HepG2 (cell line): ENCODE measurements around the gene PSENEN. TPM values are rescaled to one million over a fixed set of nuclear protein-coding genes. Genes with fewer than 3 reads are reported as not detected.

Source experiments
- ARNT2 ChIP-seq: sonication (generic); formaldehyde crosslinking; IDR thresholded peaks from 2 replicates; pipeline ENCODE4 v1.8.0; 2022; ENCODE audit warnings: mild to moderate bottlenecking, low read depth, missing genetic modification reagents, moderate library complexity
- ELF4 ChIP-seq: sonication (generic); formaldehyde crosslinking; IDR thresholded peaks from 2 replicates; pipeline ENCODE4 v1.5.0; 2020; ENCODE audit warnings: missing genetic modification reagents, mild to moderate bottlenecking, moderate library complexity, borderline replicate concordance
- KAT8 ChIP-seq: IDR thresholded peaks from 2 replicates; pipeline ENCODE4 v1.6.1; 2016; ENCODE audit warnings: missing genetic modification reagents, missing compliant biosample characterization
- MYC ChIP-seq: sonication (generic); formaldehyde crosslinking; IDR thresholded peaks from 2 replicates; pipeline ENCODE4 v1.9.0; 2021; ENCODE audit warnings: missing genetic modification reagents, borderline replicate concordance
- PAX8 ChIP-seq: sonication (generic); formaldehyde crosslinking; IDR thresholded peaks from 2 replicates; pipeline ENCODE4 v1.8.0; 2022; ENCODE audit warnings: mild to moderate bottlenecking, missing genetic modification reagents, borderline replicate concordance
- POGK ChIP-seq: sonication (generic); formaldehyde crosslinking; conservative IDR thresholded peaks from 2 replicates; pipeline ENCODE4 v1.8.0; 2022; ENCODE audit warnings: mild to moderate bottlenecking, moderate library complexity, missing genetic modification reagents
- POLR2AphosphoS5 ChIP-seq: IDR thresholded peaks from 2 replicates; pipeline ENCODE4 v1.6.1; 2012; ENCODE audit warnings: low read depth, low read length
- RFXAP ChIP-seq: sonication (generic); formaldehyde crosslinking; IDR thresholded peaks from 2 replicates; pipeline ENCODE4 v1.4.0; 2020; ENCODE audit warnings: missing genetic modification reagents, borderline replicate concordance
- SP1 ChIP-seq, 2 experiments: fragments of 450-650 bp in 1 of 2; sonication (generic) in 1 of 2; formaldehyde crosslinking in 1 of 2; IDR thresholded peaks; 2 replicates each; pipeline versions ENCODE4 v1.4.0 to v1.6.1; 2016 to 2020; ENCODE audit warnings: missing genetic modification reagents in 1 of 2
- THAP9 ChIP-seq: sonication (generic); formaldehyde crosslinking; IDR thresholded peaks from 2 replicates; pipeline ENCODE4; 2020; ENCODE audit warnings: missing genetic modification reagents, mild to moderate bottlenecking, borderline replicate concordance
- ZBTB34 ChIP-seq: sonication (generic); formaldehyde crosslinking; IDR thresholded peaks from 2 replicates; pipeline ENCODE4 v1.8.0; 2022; ENCODE audit warnings: mild to moderate bottlenecking, missing genetic modification reagents
- ZNF333 ChIP-seq: sonication (generic); formaldehyde crosslinking; IDR thresholded peaks from 2 replicates; pipeline ENCODE4 v1.4.0; 2020; ENCODE audit warnings: mild to moderate bottlenecking, missing genetic modification reagents, borderline replicate concordance
- ZNF44 ChIP-seq: sonication (generic); formaldehyde crosslinking; IDR thresholded peaks from 2 replicates; pipeline ENCODE4 v1.5.1; 2020; ENCODE audit warnings: mild to moderate bottlenecking, missing genetic modification reagents
- ZNF782 ChIP-seq: sonication (generic); formaldehyde crosslinking; IDR thresholded peaks from 2 replicates; pipeline ENCODE4 v1.4.0; 2020; ENCODE audit warnings: missing genetic modification reagents, mild to moderate bottlenecking, borderline replicate concordance
- ZZZ3 ChIP-seq: sonication (generic); formaldehyde crosslinking; IDR thresholded peaks from 2 replicates; pipeline ENCODE4 v1.4.0; 2020; ENCODE audit warnings: missing genetic modification reagents, mild to moderate bottlenecking, borderline replicate concordance
- polyA plus RNA-seq, 8 experiments: library from polyadenylated mRNA; depleted of rRNA in 3 of 8; stranded (reverse) in 7 of 8; unstranded in 1 of 8; fragments of >200 nt; fragmentation: Illumina TruSeq in 4 of 8; extraction: Trizol in 4 of 8; gene quantifications; 2 replicates each; pipeline versions ENCODE4 v1.2.1 to v1.2.3, GENCODE V29; 2011 to 2016; ENCODE audit warnings: low read depth in 4 of 8, missing spikeins in 1 of 8, mixed read lengths in 1 of 8; ENCODE audit not compliant: insufficient read depth in 1 of 8
- total RNA-seq, 5 experiments: library from RNA; depleted of rRNA; stranded (reverse); fragments of >200 nt; fragmentation: Illumina TruSeq; extraction: Trizol; gene quantifications; 2 replicates each; pipeline ENCODE4 v1.2.3, GENCODE V29; 2016; ENCODE audit warnings: low read depth in 1 of 5
- TF ChIP-seq, protein P1 (sequence below): IDR thresholded peaks from 2 replicates; pipeline ENCODE4 v1.6.1; 2012; ENCODE audit warnings: inconsistent platforms

The PSENEN gene
- total and polyA plus RNA-seq, 2 of the 13 experiments (the other 11 are each of a cell fraction or from before 2014, with no cell fraction given), result 16.9 to 34.2 TPM

DNA sequence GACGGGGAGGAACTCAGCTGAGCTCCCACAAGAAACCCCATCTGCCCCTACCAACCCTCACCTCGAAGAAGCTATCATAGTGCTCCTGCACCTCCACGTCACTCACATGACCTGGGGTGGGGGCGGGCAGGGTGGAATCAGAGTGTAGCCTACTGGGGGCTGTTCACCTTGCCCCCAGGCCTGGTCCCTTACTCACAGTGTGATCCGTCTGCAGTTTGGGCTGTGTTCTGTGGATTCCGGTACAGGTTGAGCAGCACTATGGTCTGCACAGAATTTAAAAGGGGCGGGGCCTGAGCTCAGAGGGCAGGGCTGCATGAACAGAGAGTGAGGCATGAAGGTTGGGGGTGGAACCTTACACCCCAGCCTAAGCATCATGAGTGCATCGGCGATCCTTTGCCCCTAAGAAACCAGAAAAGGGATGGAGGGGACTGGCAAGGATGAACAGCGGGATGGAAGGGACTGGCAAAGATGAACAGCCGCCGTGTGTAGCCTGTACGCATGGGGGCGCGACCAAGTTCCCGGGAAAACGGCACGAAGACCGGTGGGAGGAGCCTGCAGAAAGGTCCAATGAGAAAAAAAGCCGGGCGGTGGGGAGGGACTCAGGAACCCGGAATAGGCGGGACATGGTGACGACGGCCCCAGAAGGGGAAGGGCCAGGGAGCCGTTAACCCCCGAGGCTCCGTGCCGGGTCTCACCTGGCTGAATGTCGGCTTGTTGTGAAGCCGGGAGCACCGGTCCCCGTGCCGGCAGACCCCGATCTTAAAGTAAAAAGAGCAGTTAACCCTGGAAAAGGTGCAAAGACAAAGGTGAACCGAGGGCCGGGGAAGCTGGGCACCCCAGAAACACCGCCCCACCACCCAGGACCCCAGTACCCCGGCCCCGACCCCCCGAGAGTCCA is 772 bp upstream of the PSENEN start (continued):
- TF ChIP-seq, protein P1, sequence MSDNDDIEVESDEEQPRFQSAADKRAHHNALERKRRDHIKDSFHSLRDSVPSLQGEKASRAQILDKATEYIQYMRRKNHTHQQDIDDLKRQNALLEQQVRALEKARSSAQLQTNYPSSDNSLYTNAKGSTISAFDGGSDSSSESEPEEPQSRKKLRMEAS, result peak; percentile 61
- TF ChIP-seq ZZZ3 (CRISPR knock-in tag) (no peak), ZNF782 (CRISPR knock-in tag) (no peak; the same call in 1 of the 2 replicates), RFXAP (CRISPR knock-in tag) (peak; percentile 58; the same call in 1 of the 2 replicates), SP1 (IDR thresholded peaks at IDR 0.05) (no peak), SP1 (CRISPR knock-in tag; IDR thresholded peaks at IDR 0.05) (peak; percentile 48; the same call in 1 of the 2 replicates), POGK (CRISPR knock-in tag) (peak; percentile 73; the same call in 1 of the 2 replicates), ZNF44 (CRISPR knock-in tag) (no peak), THAP9 (no peak; the same call in 1 of the 2 replicates), MYC (CRISPR knock-in tag) (peak; percentile 39; the same call in 1 of the 2 replicates), ELF4 (CRISPR knock-in tag) (no peak), POLR2AphosphoS5 (no peak), ARNT2 (CRISPR knock-in tag) (peak; percentile 66; the same call in 1 of the 2 replicates), ZNF333 (0 out of 2 replicates have a peak, but pooled peaks have one; percentile 22), KAT8 (CRISPR knock-in tag) (no peak; the same call in 1 of the 2 replicates), ZBTB34 (CRISPR knock-in tag) (no peak), PAX8 (CRISPR knock-in tag) (no peak)
